NCI-H1048 (cell line): ENCODE data around the gene ZNF496.
"Not testable (repeated sequence)": the region's sequence is repeated elsewhere in the genome, so short reads cannot be mapped to it uniquely, and the experiment has no call there.

Experiments used
- DNase-seq: peaks from one replicate; lab custom pipeline; 2025; lab: John Stamatoyannopoulos, UW

The ZNF496 gene

DNA sequence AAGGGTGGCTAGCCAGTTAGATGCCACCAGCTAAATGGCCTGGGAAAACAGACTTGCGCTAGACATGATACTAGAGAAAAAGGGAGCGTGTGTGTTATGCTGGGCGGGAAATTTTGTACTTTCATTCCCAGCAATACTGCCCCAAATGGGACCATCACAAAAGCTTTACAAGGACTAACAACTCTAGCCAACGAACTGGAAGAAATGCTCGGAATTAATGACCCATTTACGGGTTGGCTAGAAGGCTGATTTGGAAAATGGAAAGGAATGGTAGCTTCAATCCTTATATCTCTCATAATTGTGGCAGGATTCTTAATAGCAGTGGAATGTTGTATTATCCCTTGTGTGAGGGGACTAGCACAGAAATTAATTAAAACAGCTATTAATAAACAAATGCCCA is 27.9 kb upstream of the ZNF496 start:
- DNase-seq: no peak

DNA sequence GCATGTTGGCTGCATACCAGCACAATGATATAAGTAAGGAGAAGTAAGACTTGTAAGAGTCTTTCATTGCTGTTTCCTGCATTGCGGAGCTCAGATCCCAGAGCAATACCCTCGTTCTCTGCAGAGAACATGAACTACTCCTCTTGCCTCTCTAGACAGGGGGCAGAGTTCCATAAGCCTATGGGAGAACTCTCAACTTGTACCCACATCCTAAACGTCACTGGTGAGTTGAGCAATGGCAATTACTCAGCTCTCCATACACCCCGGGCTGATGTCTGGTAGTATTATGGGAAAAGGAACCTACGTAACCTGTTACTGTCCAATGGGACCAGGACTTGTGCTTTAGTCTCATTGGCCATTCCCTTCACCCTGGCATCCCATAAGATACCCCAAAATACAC is 27.3 kb upstream of the ZNF496 start:
- no peak for DNase-seq

DNA sequence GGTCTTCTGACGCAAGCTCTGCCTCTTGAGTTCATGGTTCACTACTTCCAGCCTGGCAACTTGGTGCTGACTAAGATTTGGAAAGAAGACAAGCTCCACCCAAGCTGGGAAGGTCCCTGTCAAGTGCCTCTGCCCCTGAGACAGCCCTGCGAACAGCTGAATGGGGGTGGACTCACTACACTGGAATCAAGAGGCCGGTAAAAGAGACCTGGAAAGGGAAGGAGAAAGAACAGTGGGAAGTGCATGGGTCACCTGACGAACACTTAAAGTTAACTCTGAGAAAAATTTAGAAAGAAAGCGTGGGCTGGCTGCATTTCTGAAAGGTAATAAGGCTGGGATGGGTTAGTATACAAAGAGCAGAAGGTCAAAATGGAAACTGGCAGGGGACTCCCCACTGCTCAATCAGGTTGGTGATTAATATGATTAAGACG is 26.1 kb upstream of the ZNF496 start:
- DNase-seq: no peak

DNA sequence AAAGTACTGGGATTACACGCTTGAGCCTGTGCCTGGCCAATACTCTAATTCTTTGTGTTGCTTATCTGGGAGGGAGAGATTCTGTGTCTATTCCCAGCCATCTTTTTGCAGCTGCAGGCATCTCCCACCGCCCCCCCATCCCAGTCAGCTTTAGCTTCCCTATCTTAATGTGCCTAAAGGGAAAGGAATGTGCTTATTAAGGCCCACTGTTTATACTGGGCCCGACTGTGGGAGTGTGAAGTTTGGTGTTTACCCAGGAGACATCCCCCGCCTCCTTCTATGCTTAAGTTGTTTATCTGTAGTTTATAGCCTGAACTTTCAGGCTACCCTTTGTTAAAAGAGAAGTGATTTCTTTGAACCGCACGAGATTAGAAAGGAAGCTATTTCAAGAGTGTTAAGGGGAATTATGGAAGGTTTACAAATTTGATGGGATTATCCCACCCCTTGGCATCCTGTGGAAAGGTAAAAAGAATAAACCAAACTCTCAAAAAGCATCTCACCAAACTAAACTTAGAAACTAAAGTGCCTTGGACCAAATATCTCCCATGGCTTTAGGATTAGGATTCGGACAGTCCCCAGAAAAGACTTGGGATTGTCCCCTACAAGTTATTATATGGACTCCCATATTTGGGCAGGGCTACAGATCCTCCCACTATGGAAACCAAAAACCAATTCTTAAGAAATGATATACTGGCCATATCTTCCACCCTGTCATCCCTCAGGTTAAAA is 25.5 kb upstream of the ZNF496 start:
- DNase-seq: no peak

DNA sequence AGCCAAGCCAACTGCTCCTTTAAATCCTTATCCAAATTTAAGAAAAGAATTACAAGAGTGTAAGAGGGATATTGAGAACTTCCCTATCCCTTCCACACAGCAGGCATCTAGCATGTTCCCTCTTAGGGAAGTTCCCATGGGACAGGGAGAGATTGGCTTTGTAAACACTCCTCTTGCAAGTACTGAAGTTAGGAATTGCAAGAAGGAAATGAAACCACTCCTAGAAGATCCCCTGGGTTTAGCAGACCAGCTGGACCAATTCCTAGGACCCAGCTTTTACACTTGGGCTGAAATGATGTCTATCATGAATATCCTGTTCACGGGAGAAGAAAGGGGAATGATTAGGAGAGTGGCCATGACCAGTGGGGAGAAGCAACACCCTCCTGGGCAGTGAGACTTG is 23.5 kb upstream of the ZNF496 start:
- DNase-seq: not testable (repeated sequence)

DNA sequence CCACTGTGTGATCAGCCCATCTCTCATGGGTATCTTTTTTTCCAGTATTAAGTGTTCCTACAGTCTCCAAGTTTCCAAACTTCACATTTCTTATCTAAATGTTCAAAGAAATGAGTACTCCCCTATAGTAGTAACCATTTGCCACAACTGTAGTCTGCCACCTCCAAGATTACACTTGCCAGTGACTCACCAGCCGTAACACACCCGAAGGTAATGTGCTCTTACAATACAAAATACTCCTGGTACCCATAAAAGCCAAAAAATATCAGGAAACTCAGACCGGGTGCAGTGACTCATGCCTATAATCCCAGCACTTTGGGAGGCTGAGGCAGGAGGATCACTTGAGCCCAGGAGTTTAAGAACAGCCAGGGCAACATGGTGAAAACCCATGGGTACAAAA is 20.5 kb upstream of the ZNF496 start:
- DNase-seq: no peak

DNA sequence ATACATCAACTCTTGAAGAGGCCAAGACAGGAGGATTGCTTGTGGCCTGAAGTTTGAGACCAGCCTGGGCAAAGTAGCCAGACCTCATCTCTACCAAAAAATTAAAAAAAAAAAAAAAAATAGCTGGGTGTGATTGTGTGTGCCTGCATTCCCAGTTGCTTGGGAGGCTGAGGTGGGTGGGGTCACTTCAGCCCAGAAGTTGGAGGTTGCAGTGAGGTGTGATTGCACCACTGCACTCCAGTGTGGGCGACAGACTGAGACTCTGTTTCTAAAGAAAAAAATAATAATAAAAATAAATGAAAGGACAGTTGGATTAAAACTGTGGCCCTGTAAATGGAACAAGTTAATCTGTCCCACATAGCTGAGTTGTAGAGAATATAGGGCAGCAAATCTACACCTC is 18.9 kb upstream of the ZNF496 start:
- no peak for DNase-seq

DNA sequence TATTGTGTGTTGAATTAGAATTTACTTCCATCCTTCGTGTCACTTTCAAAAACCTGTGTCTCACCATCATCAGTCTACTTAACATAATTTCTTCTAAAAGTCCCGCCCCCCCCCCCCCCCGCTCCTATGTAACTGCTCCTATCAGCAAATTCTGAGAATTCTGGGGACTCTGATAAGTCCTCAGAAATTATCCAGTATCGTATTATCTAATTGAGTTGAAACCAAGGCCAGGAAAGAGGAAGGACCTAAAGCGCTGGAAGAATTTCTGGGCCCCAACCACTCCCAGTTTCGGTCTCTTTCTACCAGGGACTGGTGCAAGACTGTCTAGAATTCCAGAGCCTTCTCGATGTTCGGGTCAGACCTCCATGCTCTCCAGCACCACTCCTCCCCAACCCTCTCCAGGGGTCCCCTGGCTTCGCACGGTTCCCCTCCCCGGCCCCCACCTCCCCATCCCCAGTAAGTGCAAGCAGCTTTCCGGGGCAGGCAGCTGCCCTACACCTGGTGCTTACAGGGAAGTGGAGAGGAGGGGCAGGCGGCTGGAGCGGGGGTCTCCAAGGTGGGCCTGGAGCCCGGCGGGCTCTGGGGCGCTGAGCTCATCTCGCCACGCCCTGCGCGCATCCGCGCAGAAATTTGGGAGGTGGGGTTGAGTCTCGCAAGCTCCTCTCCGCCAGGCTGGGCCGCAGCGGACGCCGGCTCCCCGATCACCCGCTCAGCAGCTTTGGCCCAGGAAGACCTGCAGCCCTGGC is 16.0 kb upstream of the ZNF496 start:
- DNase-seq: no peak

DNA sequence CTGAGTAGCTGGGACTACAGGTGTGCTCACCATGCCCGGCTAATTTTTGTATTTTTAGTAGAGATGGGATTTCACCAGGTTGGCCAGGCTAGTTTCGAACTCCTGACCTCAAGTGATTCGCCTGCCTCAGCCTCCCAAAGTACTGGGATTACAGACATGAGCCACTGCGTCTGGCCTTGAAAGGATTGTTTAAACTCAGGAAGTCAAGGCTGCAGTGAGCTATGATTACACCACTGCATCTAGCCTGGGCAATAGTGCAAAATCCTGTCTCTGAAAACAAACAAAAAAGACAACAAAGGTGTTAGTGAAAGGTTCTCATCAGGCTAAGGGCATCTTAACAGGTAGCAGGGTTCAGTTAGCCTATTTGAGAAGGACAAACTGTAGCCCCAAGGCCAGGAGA is 14.2 kb upstream of the ZNF496 start:
- DNase-seq: no peak

DNA sequence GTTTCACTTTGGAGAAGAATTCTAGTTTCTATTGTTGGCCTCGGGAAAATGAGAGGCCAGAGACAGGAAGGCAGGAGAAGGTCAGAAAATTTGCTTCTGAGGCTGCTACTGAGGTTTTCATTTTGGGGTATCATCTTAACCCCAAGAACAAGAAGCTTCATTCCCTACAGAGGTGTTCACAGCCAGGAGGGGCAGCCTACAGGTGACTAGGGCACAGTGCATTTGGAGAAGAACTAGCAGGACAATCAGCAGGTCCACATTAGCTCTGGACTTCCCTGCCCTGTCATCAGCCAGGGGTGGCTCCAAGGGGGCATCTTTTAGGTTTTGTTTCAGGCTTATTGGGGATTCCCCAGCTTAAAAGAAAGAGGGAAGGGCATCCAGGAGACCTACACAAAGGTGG is 12.1 kb upstream of the ZNF496 start:
- no peak for DNase-seq

DNA sequence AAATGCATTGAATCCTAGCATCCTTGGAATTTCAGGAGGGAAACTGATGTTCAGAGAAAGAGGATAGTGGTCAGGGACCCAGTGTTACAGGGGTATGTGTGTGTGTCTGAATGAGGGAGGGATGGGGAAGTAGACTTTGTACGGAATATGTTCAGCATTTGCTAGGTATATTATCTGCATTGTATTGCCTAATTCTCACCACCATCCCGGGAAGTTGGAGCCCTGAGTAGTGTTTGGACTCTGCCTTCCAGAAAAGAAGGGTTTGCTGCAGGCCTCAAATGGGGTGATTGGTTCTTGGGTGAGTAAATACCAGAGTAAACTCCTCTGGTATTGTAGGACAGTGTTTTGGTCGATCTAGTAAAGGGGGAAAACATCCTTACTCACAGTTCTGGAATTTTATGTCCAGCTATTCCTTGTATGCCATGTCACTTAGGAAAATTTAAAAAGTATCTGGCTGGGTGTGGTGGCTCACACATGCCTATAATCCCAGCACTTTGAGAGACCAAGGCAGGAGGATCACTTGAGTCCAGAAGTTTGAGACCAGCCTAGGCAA is 7.1 kb upstream of the ZNF496 start:
- DNase-seq: no peak

DNA sequence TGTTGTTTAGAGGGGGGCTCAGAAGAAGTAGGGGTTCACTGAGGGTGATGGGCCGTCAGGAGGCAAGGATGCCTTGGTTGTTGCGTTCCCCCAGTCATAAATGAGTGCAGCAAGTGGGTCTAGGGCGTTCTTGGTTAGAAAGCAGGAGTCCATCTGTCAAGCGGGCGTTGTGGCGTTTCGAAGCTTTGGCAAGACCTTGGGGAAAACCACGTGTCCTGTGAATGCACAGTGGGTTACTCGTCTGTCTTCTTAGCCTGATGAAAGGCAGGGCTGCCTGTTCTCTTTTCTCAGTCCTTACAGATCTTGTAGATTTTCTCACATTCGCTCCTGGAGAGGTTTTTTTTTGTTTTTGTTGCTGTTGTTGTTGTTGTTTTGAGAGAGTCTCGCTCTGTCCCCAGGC is 6.3 kb upstream of the ZNF496 start:
- DNase-seq: no peak

DNA sequence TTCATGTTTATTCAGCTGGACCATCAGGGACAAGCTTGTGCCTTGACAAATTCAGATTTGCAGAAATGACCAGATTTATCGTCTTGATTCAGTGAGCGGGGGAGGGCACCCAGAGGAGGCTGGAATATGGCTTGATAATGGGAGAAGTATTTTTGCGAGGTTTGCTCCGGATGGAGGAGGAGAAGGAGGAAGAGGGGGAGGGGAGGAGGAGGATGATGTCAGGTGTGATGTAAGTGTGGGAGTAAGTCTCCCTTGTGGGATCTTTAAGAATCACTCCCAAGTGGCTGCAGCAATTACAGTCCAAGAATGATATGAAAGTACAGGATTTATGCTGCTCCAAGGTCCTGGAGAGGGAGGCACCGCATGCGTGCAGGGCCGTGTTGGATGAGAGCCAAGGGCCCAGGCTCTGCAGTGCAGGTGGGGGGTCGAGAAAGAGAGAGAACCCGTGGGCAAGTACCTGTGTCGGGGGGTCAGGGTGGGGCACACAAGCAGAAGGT is 5.6 kb upstream of the ZNF496 start:
- DNase-seq: no peak

DNA sequence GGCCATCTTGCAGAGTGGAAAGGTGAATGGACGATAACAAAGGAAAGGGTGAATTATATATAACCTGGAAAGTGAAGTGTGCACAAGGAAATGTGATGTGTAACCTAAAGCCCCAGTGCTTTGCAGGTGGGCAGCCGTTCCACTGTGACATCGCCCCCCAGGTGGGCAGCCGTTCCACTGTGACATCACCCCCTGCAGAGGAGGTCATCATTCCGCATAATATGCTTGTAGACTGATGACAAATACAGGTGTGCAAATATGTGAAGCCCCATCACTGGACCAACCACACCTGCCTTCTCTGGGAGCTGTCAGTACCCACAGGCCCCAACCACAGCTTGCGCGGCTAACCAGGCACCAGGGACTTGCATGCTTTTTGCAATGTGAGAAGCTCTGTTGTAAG is 4.7 kb upstream of the ZNF496 start:
- DNase-seq: no peak

DNA sequence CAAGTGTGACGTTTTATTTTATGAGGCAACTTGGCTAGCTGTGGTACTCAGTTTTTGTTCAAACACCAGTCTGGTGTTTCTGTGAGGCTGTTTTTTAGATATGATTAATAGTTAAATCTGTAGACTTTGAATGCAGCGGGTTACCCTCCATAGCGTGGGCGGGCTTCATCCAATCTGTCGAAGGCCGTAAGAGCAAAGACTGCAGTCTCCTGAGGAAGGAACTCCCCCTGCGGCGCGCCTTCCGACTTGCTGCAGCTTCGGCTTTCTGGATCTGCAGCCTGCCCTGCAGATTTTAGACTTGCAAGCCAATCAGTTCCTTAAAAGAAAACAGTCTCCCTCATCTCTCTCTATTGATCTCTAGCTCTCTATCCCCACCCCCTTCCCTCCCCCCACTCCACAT is 4.2 kb upstream of the ZNF496 start:
- no peak for DNase-seq

DNA sequence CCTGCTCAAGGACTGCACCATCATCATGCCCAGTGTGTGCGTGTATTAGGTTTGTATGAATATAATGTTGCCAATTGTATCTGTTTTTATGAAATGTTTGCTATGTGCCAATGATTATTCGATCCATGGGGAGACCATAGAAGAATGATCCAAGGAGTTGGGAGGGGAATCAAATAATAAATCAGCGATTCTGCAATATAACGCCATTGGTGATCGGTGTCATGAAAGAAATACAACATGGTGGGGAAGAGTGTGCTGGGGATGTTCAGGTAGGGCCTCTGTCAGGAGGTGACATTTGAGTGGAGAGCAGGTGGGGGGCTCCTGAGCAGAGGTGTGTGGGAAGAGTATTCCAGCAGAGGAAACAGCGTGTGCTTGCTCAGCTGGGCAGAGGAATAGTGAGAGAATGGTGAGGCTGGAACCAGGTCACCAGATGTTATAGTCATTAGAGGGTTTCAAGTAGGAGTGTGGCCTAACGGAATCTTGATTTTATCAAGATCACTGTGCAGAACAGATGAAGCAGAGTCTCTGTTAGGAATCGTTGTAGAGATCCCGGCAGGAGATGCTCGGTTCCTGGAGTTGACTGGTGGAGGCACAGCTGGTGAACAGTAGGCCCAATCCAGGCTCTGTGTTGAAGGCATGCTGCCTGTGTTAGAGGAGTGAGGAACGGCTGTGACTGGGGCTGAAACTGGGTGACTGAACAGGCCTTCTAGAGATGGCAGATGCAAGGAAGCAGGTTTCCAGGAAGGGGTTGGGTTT is 2.9 kb upstream of the ZNF496 start:
- DNase-seq: no peak

DNA sequence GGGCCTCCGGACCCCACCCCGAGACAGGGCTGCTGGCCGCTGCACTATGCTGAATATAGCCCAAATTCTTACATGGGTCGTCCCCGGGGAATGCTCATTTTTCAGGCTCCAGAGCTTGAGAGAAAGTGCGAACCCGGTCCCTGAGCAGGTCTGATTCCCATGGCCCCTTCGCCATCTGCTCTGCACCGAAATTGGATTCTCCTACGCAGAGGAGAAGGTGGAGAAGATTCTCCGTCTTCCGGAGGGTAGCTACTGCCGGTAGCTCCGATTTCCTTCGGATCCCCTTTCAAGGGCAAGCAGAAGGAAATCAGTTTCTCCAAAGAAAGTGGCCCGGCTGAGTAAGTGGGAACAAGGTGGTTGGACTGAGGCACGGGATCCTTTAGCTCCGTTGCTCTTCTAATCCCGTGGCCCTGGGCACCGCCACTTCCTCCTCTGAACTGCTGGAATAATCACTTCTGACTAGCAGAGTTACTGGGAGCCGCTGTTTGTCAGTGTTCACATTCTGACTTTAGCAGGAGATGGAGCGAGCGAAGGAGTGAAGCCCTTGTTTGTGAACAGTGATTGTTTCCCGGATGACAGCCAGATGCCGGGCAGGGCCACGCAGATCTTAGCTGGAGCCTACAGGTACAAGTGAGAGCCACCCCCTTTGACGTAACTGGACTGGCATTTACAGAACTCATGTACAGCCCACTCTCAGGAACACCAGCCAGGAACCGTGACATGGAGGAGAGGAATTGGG is 1.1 kb upstream of the ZNF496 start:
- no peak for DNase-seq

DNA sequence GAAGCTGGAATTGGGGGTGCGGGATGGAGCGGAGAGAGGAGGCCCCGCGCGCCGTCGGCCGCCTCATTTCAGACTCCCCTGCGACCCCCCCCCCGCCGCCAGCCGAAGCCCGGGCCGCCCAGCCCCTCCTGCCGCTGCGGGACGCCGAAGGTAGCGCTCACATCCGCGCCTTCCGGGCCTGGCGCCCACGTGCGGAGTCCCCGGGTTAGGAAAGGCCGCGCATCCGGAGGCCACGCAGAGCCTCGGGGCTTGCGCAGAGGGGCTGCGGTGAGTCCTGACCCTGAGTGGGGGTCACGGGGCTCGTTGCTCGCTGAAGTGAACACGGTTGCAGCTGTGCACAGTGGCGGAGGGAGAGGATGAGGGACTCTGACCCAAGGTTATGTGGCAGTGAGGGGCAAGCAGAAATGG is 552 bp upstream of the ZNF496 start:
- no peak for DNase-seq

DNA sequence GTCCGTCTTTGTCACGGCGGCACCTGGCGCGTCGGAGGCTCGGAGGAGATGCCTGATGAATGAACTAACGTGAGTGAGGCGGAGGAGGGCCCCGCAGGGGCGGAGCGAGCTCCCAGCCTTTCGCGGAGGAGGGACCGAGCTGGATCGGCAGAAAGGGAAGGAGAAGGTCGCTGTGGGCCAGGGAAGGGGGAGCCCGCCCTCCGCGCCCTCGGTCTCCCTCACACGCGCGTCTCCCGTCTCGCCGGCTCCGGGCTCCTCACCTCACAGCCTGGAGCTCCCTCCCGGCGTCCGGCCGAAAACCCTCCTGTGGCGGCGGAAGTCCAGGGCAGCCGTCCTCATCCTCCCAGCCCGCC is 519 bp downstream of the ZNF496 start:
- peak; percentile 83 for DNase-seq

DNA sequence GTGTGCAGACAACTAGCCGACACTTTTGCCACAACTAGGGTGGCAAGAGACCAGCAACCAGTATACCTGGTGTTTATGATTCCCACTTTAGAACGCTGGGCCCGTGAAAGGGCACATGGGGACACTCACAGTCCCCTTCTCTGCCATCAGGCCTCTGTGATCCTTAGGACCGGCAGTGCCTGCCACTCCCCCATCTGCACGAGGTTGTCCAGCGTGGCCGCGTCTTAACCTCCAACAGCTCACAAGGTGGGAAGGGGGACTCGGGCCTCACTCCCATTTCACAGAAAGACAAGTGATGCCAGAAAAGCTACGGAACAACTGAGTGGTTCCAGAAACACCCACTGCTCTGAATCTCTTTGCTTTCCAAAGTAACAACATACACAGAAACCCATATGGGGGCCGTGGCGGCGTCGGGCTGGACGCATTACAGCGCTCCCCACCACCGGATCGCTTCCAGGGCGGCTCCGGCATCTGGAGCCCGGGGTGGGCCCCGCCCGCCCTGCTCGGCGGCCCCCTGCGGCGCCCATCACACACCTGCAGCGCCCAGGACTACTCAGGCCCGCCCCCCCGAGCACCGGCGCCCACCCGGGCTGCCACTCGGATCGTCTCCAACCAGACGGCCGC is 1.0 kb downstream of the ZNF496 start:
- DNase-seq: no peak

DNA sequence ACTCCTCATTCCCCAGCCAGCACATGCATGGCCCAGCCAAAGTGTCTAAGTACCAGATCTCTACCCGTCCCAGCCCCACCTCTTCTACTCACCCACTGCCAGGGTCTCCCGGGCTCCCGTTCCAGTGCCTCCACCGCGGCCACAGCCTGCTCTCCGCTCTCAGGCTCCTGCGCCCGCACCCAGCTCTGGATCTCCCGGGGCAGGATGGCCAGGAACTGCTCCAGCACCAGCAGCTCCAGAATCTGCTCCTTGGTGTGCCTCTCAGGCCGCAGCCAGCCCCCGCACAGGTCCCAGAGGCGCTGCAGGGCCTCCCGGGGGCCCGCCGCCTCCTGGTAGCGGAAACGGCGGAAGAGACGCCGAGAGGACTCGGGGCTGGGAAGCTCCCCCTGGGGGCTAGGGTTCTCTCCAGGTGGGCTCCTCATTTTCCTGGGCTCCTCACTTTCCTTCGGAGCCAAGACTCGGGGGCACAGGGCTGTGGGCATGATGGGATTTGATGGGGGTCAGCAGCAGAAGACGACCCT is 2.5 kb downstream of the ZNF496 start:
- no peak for DNase-seq
